Vagina (tissue), 2 donors: Measurements from ENCODE around the gene BCOR.

Experiments
- POLR2AphosphoS5 ChIP-seq, 2 donors: sonication (generic); formaldehyde crosslinking; IDR thresholded peaks; one replicate each; pipeline ENCODE4 v1.9.0; 2017; ENCODE audit warnings: antibody characterized with exemption in 2 of 2, mild to moderate bottlenecking in 2 of 2, low read depth in 1 of 2; ENCODE audit not compliant: insufficient read depth in 1 of 2
- TF ChIP-seq, protein P1 (sequence below), 3 experiments: fragments of 450-650 bp in 2 of 3; fragments of 200-600 bp in 1 of 3; sonication (generic) in 1 of 3; IDR thresholded peaks; one replicate each; pipeline ENCODE4 v1.5.1; 2017 to 2019; ENCODE audit warnings: antibody characterized with exemption in 3 of 3, mild to moderate bottlenecking in 2 of 3, moderate library complexity in 2 of 3

DNA sequence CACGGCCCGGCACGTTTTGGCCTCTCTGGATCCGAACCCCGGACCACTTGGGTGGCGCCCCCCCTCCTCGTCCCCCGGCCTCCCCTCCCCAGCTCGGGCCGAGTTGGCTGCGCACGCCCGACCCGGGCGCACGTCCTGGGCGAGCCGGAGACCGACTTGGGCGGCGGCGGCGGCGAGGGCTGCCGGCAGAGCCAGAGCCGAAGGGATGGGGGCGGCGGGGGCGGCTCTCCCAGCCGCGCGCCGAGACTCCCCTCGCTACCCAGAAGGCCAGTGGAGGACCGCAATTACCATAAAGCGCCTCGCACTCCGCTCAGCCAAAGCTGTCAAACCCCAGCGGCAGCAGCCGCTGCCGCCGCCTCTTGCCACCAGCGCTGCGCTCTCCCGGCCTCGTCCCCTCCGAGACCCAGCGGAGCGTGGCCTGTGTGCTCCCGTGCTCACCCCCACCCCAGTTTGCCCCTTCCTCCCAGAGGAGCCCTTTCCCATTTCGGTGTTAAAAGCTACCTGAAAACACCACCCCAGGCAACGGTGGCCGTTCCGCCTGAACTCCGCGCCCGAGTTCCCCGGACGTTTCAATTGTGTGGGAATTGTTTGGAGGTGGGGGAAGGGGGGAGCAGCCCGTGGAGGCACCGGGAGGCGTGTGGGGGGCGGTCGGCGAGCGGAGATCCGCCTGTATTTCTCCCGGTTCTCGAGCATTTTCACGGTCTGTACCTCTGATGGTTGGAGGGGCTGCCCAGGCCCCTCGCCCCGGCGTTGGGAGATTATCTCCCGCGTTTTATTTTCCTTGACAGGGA is 701 bp upstream of the BCOR start:
- TF ChIP-seq, protein P1, sequence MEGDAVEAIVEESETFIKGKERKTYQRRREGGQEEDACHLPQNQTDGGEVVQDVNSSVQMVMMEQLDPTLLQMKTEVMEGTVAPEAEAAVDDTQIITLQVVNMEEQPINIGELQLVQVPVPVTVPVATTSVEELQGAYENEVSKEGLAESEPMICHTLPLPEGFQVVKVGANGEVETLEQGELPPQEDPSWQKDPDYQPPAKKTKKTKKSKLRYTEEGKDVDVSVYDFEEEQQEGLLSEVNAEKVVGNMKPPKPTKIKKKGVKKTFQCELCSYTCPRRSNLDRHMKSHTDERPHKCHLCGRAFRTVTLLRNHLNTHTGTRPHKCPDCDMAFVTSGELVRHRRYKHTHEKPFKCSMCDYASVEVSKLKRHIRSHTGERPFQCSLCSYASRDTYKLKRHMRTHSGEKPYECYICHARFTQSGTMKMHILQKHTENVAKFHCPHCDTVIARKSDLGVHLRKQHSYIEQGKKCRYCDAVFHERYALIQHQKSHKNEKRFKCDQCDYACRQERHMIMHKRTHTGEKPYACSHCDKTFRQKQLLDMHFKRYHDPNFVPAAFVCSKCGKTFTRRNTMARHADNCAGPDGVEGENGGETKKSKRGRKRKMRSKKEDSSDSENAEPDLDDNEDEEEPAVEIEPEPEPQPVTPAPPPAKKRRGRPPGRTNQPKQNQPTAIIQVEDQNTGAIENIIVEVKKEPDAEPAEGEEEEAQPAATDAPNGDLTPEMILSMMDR (IDR thresholded peaks at IDR 0.05): no peak
- peak in 1 of 2 donors; percentile 24 for TF ChIP-seq POLR2AphosphoS5 (IDR thresholded peaks at IDR 0.05; ENCODE audit: insufficient read depth in 1 of 2, low read depth in 1 of 2)
